CD8-positive, alpha-beta memory T cell (primary cell): ENCODE results near the gene PHACTR4. TPM values are rescaled to one million over a fixed set of nuclear protein-coding genes. Genes with fewer than 3 reads are reported as not detected.
A peak's percentile ranks its signal among the peaks of the same experiment; 100 is the strongest.
"Not testable (repeated sequence)": the region's sequence is repeated elsewhere in the genome, so short reads cannot be mapped to it uniquely, and the experiment has no call there.

ENCODE experiments used
- CTCF ChIA-PET: fragments of 350-600 bp; sonication (Branson Sonifier 250); formaldehyde crosslinking; loops from one replicate; lab custom pipeline; 2021; ENCODE audit warnings: antibody characterized with exemption; lab: Charles Lee
- POLR2A ChIA-PET: fragments of 350-600 bp; sonication (Branson Sonifier 250); formaldehyde crosslinking; loops from one replicate; lab custom pipeline; 2021; ENCODE audit warnings: antibody characterized with exemption; lab: Charles Lee
- DNase-seq, 5 donors: peaks; one replicate each; pipeline versions ENCODE4 v3.0.0 to v3.0.0-alpha.2; 2020 to 2022; ENCODE audit warnings: mixed read lengths in 1 of 5
- H3K27ac ChIP-seq: one replicate; pipeline ENCODE4 v1.7.0; 2013; ENCODE audit warnings: low read depth, mild to moderate bottlenecking, low read length, moderate library complexity
- H3K27me3 ChIP-seq: 2 replicates; pipeline ENCODE4 v1.7.0; 2013; ENCODE audit warnings: low read length, mild to moderate bottlenecking; ENCODE audit not compliant: insufficient read depth, poor library complexity, severe bottlenecking
- H3K36me3 ChIP-seq: 2 replicates; pipeline ENCODE4 v1.7.0; 2013; ENCODE audit warnings: mild to moderate bottlenecking, low read length, moderate library complexity; ENCODE audit not compliant: insufficient read depth
- H3K4me1 ChIP-seq: 2 replicates; pipeline ENCODE4 v1.7.0; 2013; ENCODE audit warnings: mild to moderate bottlenecking, low read length, moderate library complexity; ENCODE audit not compliant: insufficient read depth
- H3K4me3 ChIP-seq: 2 replicates; pipeline ENCODE4 v1.7.0; 2013; ENCODE audit warnings: mild to moderate bottlenecking, low read length
- H3K9me3 ChIP-seq: 2 replicates; pipeline ENCODE4 v1.7.0; 2013; ENCODE audit warnings: mild to moderate bottlenecking, low read length
- H3K27ac Mint-ChIP-seq, 8 donors: one replicate each; pipeline ENCODE4 v1.8.0; 2020 to 2021; ENCODE audit warnings: mixed read lengths in 8 of 8, mild to moderate bottlenecking in 6 of 8, inconsistent platforms in 3 of 8, moderate library complexity in 3 of 8
- H3K27me3 Mint-ChIP-seq, 2 donors: one replicate each; pipeline ENCODE4 v1.8.0; 2020 to 2021; ENCODE audit warnings: mixed read lengths in 2 of 2, mild to moderate bottlenecking in 1 of 2, moderate library complexity in 1 of 2
- H3K36me3 Mint-ChIP-seq, 3 donors: one replicate each; pipeline ENCODE4 v1.8.0; 2020 to 2021; ENCODE audit warnings: mixed read lengths in 3 of 3, inconsistent platforms in 1 of 3, mild to moderate bottlenecking in 1 of 3
- H3K4me1 Mint-ChIP-seq, 3 donors: one replicate each; pipeline ENCODE4 v1.8.0; 2020 to 2021; ENCODE audit warnings: mixed read lengths in 3 of 3, inconsistent platforms in 1 of 3, mild to moderate bottlenecking in 1 of 3
- H3K4me3 Mint-ChIP-seq, 7 donors: one replicate each; pipeline ENCODE4 v1.8.0; 2020 to 2021; ENCODE audit warnings: mixed read lengths in 7 of 7, mild to moderate bottlenecking in 6 of 7, moderate library complexity in 4 of 7, inconsistent platforms in 2 of 7
- H3K9me3 Mint-ChIP-seq, 5 donors: one replicate each; pipeline ENCODE4 v1.8.0; 2020 to 2022; ENCODE audit warnings: mixed read lengths in 5 of 5, mild to moderate bottlenecking in 3 of 5, moderate library complexity in 2 of 5, inconsistent platforms in 1 of 5
- polyA plus RNA-seq: library from polyadenylated mRNA; unstranded; fragments of 300-500 nt; fragmentation: Illumina TruSeq; gene quantifications from one replicate; pipeline ENCODE4 v1.2.3, GENCODE V29; 2021
- total RNA-seq, 2 experiments: library from RNA; stranded (reverse); gene quantifications; one replicate each; pipeline ENCODE4 v1.2.3, GENCODE V29; 2021

The PHACTR4 gene
- total and polyA plus RNA-seq, 3 experiments from 2014 or later: 23.2 to 24.4 (median 24.1) TPM

GRCh38 chr1:28371010-28371377 lies 1.5 kb downstream of the PHACTR4 start:
- H3K9me3 Mint-ChIP-seq: no peaks in the 10 kb centered on the region
- peak in 1 of 5 donors; percentile 2 for DNase-seq
- Histone ChIP-seq H3K4me3 (peak overlapping the region; percentile 73), H3K4me1 (peaks cover 18% of the 10 kb centered on the region), H3K27ac (no peak overlapping the region), H3K36me3 (no peaks in the 10 kb centered on the region), H3K27me3 (no peaks in the 10 kb centered on the region), H3K9me3 (no peaks in the 10 kb centered on the region)
- CTCF ChIA-PET: interaction anchor here (0.6 to 1.4 kb wide), 4 partner anchors 38 to 366 kb away, joined by 3 read pairs; partner anchors contain the start of gene YTHDF2
- peak overlapping the region; percentile 88 to 97 (median 95) for H3K4me3 Mint-ChIP-seq
- H3K27ac Mint-ChIP-seq: peak overlapping the region in 7 of 8 donors; percentile 51 to 93 (median 79)
- peaks cover 36 to 46% (median 37%) of the 10 kb centered on the region in 3 donors for H3K4me1 Mint-ChIP-seq
- POLR2A ChIA-PET: interaction anchor here (0.6 kb wide), 1 partner anchor 1574 kb away, joined by 5 read pairs; no protein-coding TSS in a partner anchor
- no peaks in the 10 kb centered on the region for H3K27me3 Mint-ChIP-seq
- H3K36me3 Mint-ChIP-seq: peaks cover 0 to 18% (median 0%) of the 10 kb centered on the region in 3 donors

DNA sequence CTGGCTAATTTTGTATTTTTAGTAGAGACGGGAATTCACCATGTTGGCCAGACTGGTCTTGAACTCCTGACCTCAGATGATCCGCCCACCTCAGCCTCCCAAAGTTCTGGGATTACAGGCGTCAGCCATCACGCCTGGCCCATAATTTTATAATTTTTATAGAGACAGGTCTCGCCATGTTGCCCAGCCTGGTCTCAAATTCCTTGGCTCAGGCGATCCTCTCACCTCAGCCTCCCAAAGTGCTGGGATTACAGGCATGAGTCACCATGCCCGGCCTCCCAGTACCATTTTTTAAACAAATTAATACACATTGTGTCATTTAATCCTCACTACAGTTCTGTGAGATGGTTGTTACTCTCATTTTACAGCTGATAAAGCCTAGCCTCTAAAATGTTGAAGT lies 3.9 kb downstream of the PHACTR4 start:
- H3K27me3 Mint-ChIP-seq, DNase-seq, H3K9me3 ChIP-seq, POLR2A ChIA-PET, H3K27ac ChIP-seq, H3K36me3 ChIP-seq, H3K4me3 ChIP-seq, H3K27me3 ChIP-seq, H3K9me3 Mint-ChIP-seq: not testable (repeated sequence)
- Mint-ChIP-seq H3K27ac (peak overlapping the region in 3 of 8 donors; percentile 36 to 45 (median 38)), H3K36me3 (peaks cover 0 to 18% (median 0%) of the 10 kb centered on the region in 3 donors), H3K4me3 (peak overlapping the region in 2 of 7 donors; percentile 44 to 61), H3K4me1 (peaks cover 33 to 43% (median 34%) of the 10 kb centered on the region in 3 donors)
- CTCF ChIA-PET: interaction anchor here (0.6 kb wide), 1 partner anchor 327 kb away, joined by 3 read pairs; no protein-coding TSS in a partner anchor
- H3K4me1 ChIP-seq: peaks cover 18% of the 10 kb centered on the region

DNA sequence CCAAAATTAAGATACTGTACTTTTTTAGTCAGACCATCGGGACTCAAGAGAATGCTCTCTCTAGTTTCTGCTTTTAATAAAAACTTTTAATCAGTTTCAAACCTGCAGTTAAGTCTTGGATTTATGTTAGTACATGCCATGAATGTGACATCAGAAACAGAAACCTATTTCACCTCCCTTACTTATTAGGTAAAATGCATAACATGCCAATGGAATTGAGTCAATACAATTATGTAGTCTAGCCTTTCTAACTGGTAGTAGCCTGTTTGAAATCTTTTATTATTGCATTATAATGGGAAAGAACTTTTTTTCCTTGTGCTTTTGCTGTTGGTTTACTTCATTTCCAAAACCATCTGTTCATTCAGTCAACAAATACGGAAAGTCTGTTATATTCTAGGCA lies 4.8 kb downstream of the PHACTR4 start:
- Histone ChIP-seq H3K36me3 (no peaks in the 10 kb centered on the region), H3K9me3 (no peaks in the 10 kb centered on the region), H3K4me3 (no peak overlapping the region), H3K27ac (no peak overlapping the region), H3K4me1 (peaks cover 11% of the 10 kb centered on the region), H3K27me3 (no peaks in the 10 kb centered on the region)
- H3K27me3 Mint-ChIP-seq: no peaks in the 10 kb centered on the region
- H3K27ac Mint-ChIP-seq: peak overlapping the region in 3 of 8 donors; percentile 12 to 45 (median 20)
- POLR2A ChIA-PET: no interaction called here
- H3K4me1 Mint-ChIP-seq: peaks cover 30 to 41% (median 31%) of the 10 kb centered on the region in 3 donors
- peak overlapping the region in 1 of 7 donors; percentile 56 for H3K4me3 Mint-ChIP-seq
- H3K9me3 Mint-ChIP-seq: no peaks in the 10 kb centered on the region
- peaks cover 0 to 18% (median 2%) of the 10 kb centered on the region in 3 donors for H3K36me3 Mint-ChIP-seq
- CTCF ChIA-PET: no interaction called here
- no peak for DNase-seq

- peak overlapping the region in 2 of 8 donors; percentile 43 to 56 for H3K27ac Mint-ChIP-seq
- peaks cover 28 to 37% (median 28%) of the 10 kb centered on the region in 3 donors for H3K4me1 Mint-ChIP-seq
These were observed 6.1 kb downstream of the PHACTR4 start for GRCh38 chr1:28375598-28375997.

DNA sequence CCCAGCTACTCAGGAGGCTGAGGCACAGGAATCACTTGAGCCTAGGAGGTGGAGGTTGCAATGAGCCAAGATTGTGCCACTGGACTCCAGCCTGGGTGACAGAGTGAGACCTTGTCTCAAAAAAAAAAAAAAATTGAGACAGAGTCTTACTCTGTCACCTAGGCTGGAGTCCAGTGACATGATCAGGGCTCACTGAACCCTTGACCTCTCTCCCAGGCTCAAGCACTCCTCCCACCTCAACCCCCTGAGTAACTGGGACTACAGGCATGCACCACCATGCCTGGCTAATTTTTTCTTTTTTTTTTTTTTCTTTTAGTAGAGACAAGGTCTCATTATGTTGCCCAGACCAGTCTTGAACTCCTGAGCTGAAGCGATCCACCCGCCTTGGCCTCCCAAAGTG lies 6.7 kb downstream of the PHACTR4 start:
- H3K4me3 Mint-ChIP-seq: peak overlapping the region in 1 of 7 donors; percentile 42
- H3K9me3 ChIP-seq, H3K4me1 ChIP-seq, H3K9me3 Mint-ChIP-seq, POLR2A ChIA-PET, DNase-seq, H3K27me3 ChIP-seq, H3K27ac Mint-ChIP-seq, H3K27me3 Mint-ChIP-seq, H3K4me3 ChIP-seq, H3K27ac ChIP-seq, CTCF ChIA-PET, H3K36me3 ChIP-seq: not testable (repeated sequence)
- peaks cover 0 to 17% (median 2%) of the 10 kb centered on the region in 3 donors for H3K36me3 Mint-ChIP-seq
- H3K4me1 Mint-ChIP-seq: peaks cover 26 to 35% (median 27%) of the 10 kb centered on the region in 3 donors

More at GRCh38 chr1:28375598-28375997, 6.1 kb downstream of the PHACTR4 start:
- H3K27ac ChIP-seq, H3K4me1 ChIP-seq, H3K36me3 ChIP-seq, H3K27me3 Mint-ChIP-seq, POLR2A ChIA-PET, H3K4me3 ChIP-seq, H3K9me3 ChIP-seq, DNase-seq, H3K9me3 Mint-ChIP-seq, H3K27me3 ChIP-seq: not testable (repeated sequence)
- Mint-ChIP-seq H3K4me3 (peak overlapping the region in 1 of 7 donors; percentile 65), H3K36me3 (peaks cover 0 to 15% (median 2%) of the 10 kb centered on the region in 3 donors)
- CTCF ChIA-PET: interaction anchor here (0.5 kb wide), 1 partner anchor 75 kb away, joined by 3 read pairs; no protein-coding TSS in a partner anchor

GRCh38 chr1:28378906-28379305 lies 9.4 kb downstream of the PHACTR4 start:
- Mint-ChIP-seq H3K4me3 (no peak overlapping the region), H3K36me3 (peaks cover 0 to 17% (median 2%) of the 10 kb centered on the region in 3 donors), H3K4me1 (peaks cover 30 to 44% (median 44%) of the 10 kb centered on the region in 3 donors), H3K27ac (peak overlapping the region in 2 of 8 donors; percentile 7 to 95), H3K9me3 (no peaks in the 10 kb centered on the region), H3K27me3 (no peaks in the 10 kb centered on the region)
- ChIA-PET CTCF (no interaction called here), POLR2A (no interaction called here)
- no peaks in the 10 kb centered on the region for H3K36me3 ChIP-seq
- H3K27me3 ChIP-seq: no peaks in the 10 kb centered on the region
- H3K4me3 ChIP-seq: no peak overlapping the region
- no peaks in the 10 kb centered on the region for H3K4me1 ChIP-seq
- no peak for DNase-seq
- H3K27ac ChIP-seq: no peak overlapping the region
- no peaks in the 10 kb centered on the region for H3K9me3 ChIP-seq

DNA sequence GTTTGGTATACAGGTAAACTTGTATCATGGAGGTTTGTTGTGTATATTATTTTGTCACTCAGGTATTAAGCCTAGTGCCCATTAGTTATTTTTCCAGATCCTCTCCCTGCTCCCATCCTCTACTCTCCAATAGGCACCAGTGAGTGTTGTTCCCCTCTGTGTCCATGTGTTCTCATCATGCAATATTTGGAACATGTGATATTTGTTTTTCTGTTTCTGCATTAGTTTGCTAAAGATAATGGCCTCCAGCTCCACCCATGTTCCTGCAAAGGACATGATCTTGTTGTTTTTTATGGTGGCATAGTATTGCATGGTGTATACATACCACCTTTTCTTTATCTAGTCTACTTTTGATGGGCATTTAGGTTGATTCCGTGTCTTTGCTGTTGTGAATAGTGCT lies 10.9 kb downstream of the PHACTR4 start:
- CTCF ChIA-PET: interaction anchor here (0.7 to 1.2 kb wide), 2 partner anchors 16 to 50 kb away, joined by 3 read pairs; no protein-coding TSS in a partner anchor

GRCh38 chr1:28383785-28384184 lies 14.2 kb downstream of the PHACTR4 start:
- POLR2A ChIA-PET, H3K27me3 ChIP-seq, H3K27ac Mint-ChIP-seq, H3K36me3 ChIP-seq, H3K9me3 Mint-ChIP-seq, H3K4me1 ChIP-seq, H3K9me3 ChIP-seq, DNase-seq, H3K4me3 ChIP-seq, H3K27ac ChIP-seq, H3K4me3 Mint-ChIP-seq, H3K27me3 Mint-ChIP-seq: not testable (repeated sequence)
- CTCF ChIA-PET: interaction anchor here (1.5 kb wide), 1 partner anchor 24 kb away, joined by 4 read pairs; no protein-coding TSS in a partner anchor
- Mint-ChIP-seq H3K36me3 (peaks cover 0 to 17% (median 5%) of the 10 kb centered on the region in 3 donors), H3K4me1 (peaks cover 30 to 58% (median 41%) of the 10 kb centered on the region in 3 donors)

More for the DNA sequence above, 10.9 kb downstream of the PHACTR4 start:
- no peak for DNase-seq
- H3K27ac Mint-ChIP-seq: peak overlapping the region in 2 of 8 donors; percentile 21 to 29
- H3K36me3 ChIP-seq: no peaks in the 10 kb centered on the region
- H3K36me3 Mint-ChIP-seq: peaks cover 0 to 17% (median 4%) of the 10 kb centered on the region in 3 donors
- no peaks in the 10 kb centered on the region for H3K9me3 ChIP-seq
- peaks cover 32 to 45% (median 41%) of the 10 kb centered on the region in 3 donors for H3K4me1 Mint-ChIP-seq
- H3K27me3 ChIP-seq: no peaks in the 10 kb centered on the region
- H3K4me3 ChIP-seq: no peak overlapping the region
- H3K27me3 Mint-ChIP-seq: no peaks in the 10 kb centered on the region
- H3K4me3 Mint-ChIP-seq: peak overlapping the region in 1 of 7 donors; percentile 14
- POLR2A ChIA-PET: no interaction called here
- H3K9me3 Mint-ChIP-seq: no peaks in the 10 kb centered on the region
- H3K27ac ChIP-seq: no peak overlapping the region
- H3K4me1 ChIP-seq: no peaks in the 10 kb centered on the region
